ENCODE results near the gene FLAD1. TPM values are rescaled to one million over a fixed set of nuclear protein-coding genes. Genes with fewer than 3 reads are reported as not detected.

Gene FLAD1
- total and polyA plus RNA-seq, 2 of the 8 experiments (the other 6 are each of a cell fraction or from before 2014, with no cell fraction given) = 104 to 143 TPM

GRCh38 chr1:154971341-154971998 lies 11.7 kb upstream of the FLAD1 start:
- H3K18ac ChIP-seq (ENCODE audit: extremely low read depth, low read length) = peak overlapping the region; percentile 84
- H2BK15ac ChIP-seq (ENCODE audit: low read length) = peak overlapping the region; percentile 85
- H3K9ac ChIP-seq (replicated peaks in 1 of 4; ENCODE audit: extremely low read depth in 1 of 4, low read depth in 3 of 4, low read length in 3 of 4) = peak overlapping the region in 3 of 4 experiments; percentile 63 to 81 (median 69); a peak in 6 of 7 replicates
- DNase-seq (ENCODE audit: low read depth in 1 of 2, low spot score in 2 of 2) (no peak), FAIRE-seq (no peak)
- peak overlapping the region; percentile 100 for H2BK12ac ChIP-seq (ENCODE audit: low read depth, low read length)
- H3K4ac ChIP-seq (replicated peaks; ENCODE audit: insufficient read length, low read depth, low read length) = peak overlapping the region; percentile 98
- 53% methylated on average over 9 of the region's 10 CpGs; no CpG with 5 or more reads in 1 of the 2 experiments for WGBS, 2 experiments (ENCODE audit: extremely low coverage in 1 of 2, insufficient coverage in 1 of 2, insufficient read length in 1 of 2, insufficient replicate concordance in 2 of 2, low coverage in 1 of 2, low lambda C conversion rate in 2 of 2, missing lambda C conversion rate in 1 of 2)
- peak overlapping the region; percentile 91 for H3K27ac ChIP-seq (ENCODE audit: low read depth, low read length)
- peak overlapping the region; percentile 16 for H3K14ac ChIP-seq (ENCODE audit: insufficient read length)
- no peak overlapping the region for H2AFZ ChIP-seq (ENCODE audit: low read length)
- peak overlapping the region; percentile 49 for H4K5ac ChIP-seq (ENCODE audit: insufficient read length, low read depth, low read length)
- H3K79me1 ChIP-seq (ENCODE audit: low read depth, low read length) = peaks cover 14% of the 10 kb centered on the region; the same call in 1 of the 2 replicates
- H4K91ac ChIP-seq (replicated peaks; ENCODE audit: insufficient read length, low read length) = peak overlapping the region; percentile 100
- peak overlapping the region; percentile 74; the same call in 1 of the 2 replicates for H4K8ac ChIP-seq (ENCODE audit: extremely low read depth, insufficient read depth, low read length)
- peak overlapping the region; percentile 95 for H2BK120ac ChIP-seq (replicated peaks; ENCODE audit: low read depth, low read length)
- peak overlapping the region; percentile 100 for H2AK5ac ChIP-seq (ENCODE audit: low read depth, low read length)
- H3K23ac ChIP-seq (ENCODE audit: insufficient read length) = peak overlapping the region; percentile 61
- no peaks in the 10 kb centered on the region for H3K27me3 ChIP-seq (replicated peaks in 1 of 4; ENCODE audit: control insufficient read depth in 3 of 4, extremely low read depth in 1 of 4, insufficient read depth in 3 of 4, low read length in 3 of 4)
- H3K79me2 ChIP-seq (ENCODE audit: control insufficient read depth in 1 of 2, insufficient read depth in 2 of 2, low read length in 2 of 2) = peaks cover 19 to 54% of the 10 kb centered on the region in 2 experiments
- H3K9me3 ChIP-seq (ENCODE audit: insufficient read depth in 2 of 2, low read depth in 1 of 2, low read length in 1 of 2) = no peaks in the 10 kb centered on the region
- peaks cover 3 to 19% (median 15%) of the 10 kb centered on the region in 4 experiments for H3K4me1 ChIP-seq (replicated peaks in 1 of 4; ENCODE audit: control insufficient read depth in 3 of 4, insufficient read depth in 4 of 4, low read length in 3 of 4)
- H2BK20ac ChIP-seq (ENCODE audit: low read length) = peak overlapping the region; percentile 88
- POLR2A ChIA-PET (ENCODE audit: partially characterized antibody) = interaction anchor here (0.6 to 42.8 kb wide), 20 partner anchors 10 to 1012 kb away, joined by 3 to 702 read pairs (median 5); partner anchors contain the start of genes ADAM15, FLAD1, LENEP and PBXIP1
- H3K4me3 ChIP-seq (ENCODE audit: extremely low read depth in 1 of 4, insufficient read depth in 2 of 4, low read depth in 3 of 4, low read length in 4 of 4) = peak overlapping the region; percentile 61 to 80 (median 76)
- H2BK5ac ChIP-seq (ENCODE audit: low read depth, low read length) = peak overlapping the region; percentile 99
- TF ChIP-seq EP300 (IDR thresholded peaks at IDR 0.05; ENCODE audit: borderline replicate concordance in 1 of 2, low read depth in 2 of 2, low read length in 2 of 2) (no peak), POLR2A (IDR thresholded peaks at IDR 0.05; ENCODE audit: control extremely low read depth in 1 of 2, low read depth in 2 of 2, low read length in 2 of 2) (peak; percentile 18; a peak in 2 of 3 replicates), RNF2 (IDR thresholded peaks at IDR 0.05; ENCODE audit: borderline replicate concordance, low read depth, low read length, missing control alignments, poor library complexity, severe bottlenecking) (no peak), SAP30 (IDR thresholded peaks at IDR 0.05; ENCODE audit: insufficient read depth, insufficient replicate concordance, low read length) (no peak)
- H3K23me2 ChIP-seq (ENCODE audit: low read depth, low read length) = peaks cover 29% of the 10 kb centered on the region
- peak overlapping the region; percentile 94 for H3K56ac ChIP-seq (replicated peaks; ENCODE audit: insufficient read length, low read depth, low read length)
- CTCF ChIA-PET (ENCODE audit: partially characterized antibody) = interaction anchor here (0.6 to 20.6 kb wide), 15 partner anchors 11 to 92 kb away, joined by 3 to 334 read pairs (median 8); partner anchors contain the start of genes ADAM15, EFNA4, FLAD1 and LENEP
- peak overlapping the region; percentile 78 for H3K4me2 ChIP-seq (ENCODE audit: insufficient read depth in 1 of 2, low read depth in 2 of 2, low read length in 2 of 2)
- peaks cover 9 to 11% of the 10 kb centered on the region in 2 experiments for H4K20me1 ChIP-seq (replicated peaks in 1 of 2; ENCODE audit: control insufficient read depth in 1 of 2, insufficient read depth in 2 of 2, low read length in 2 of 2)
- peaks cover 7 to 19% (median 15%) of the 10 kb centered on the region in 4 experiments; a peak in 7 of 8 replicates for H3K36me3 ChIP-seq (ENCODE audit: control insufficient read depth in 2 of 4, insufficient read depth in 4 of 4, low read length in 3 of 4)

Data from H1 (cell line).